RWPE2 (cell line): ENCODE measurements around the gene ATE1.

Source experiments
- ATAC-seq: fragments of 200-7000 bp; cut with Tn5 transposase; 3 replicates; pipeline ENCODE4 v1.9.1; 2021; ENCODE audit warnings: low read depth
- DNase-seq: peaks from one replicate; pipeline ENCODE4 v3.0.0-alpha.2; 2020; ENCODE audit warnings: low spot score
- H3K27ac ChIP-seq: fragments of 450-650 bp; 2 replicates; pipeline ENCODE4 v1.5.1; 2017; ENCODE audit warnings: mild to moderate bottlenecking; ENCODE audit not compliant: poor library complexity, severe bottlenecking
- H3K27me3 ChIP-seq: fragments of 250-450 bp; sonication (Bioruptor Pico); 2 replicates; pipeline ENCODE4 v1.5.1; 2021; ENCODE audit warnings: mild to moderate bottlenecking, moderate library complexity; ENCODE audit not compliant: insufficient read depth, poor library complexity, severe bottlenecking
- H3K36me3 ChIP-seq: fragments of 250-450 bp; sonication (Bioruptor Pico); 2 replicates; pipeline ENCODE4 v1.5.1; 2020; ENCODE audit warnings: low read depth, mild to moderate bottlenecking, moderate library complexity
- H3K4me1 ChIP-seq: fragments of 250-450 bp; sonication (Bioruptor Pico); 2 replicates; pipeline ENCODE4 v1.5.1; 2021; ENCODE audit warnings: mild to moderate bottlenecking, moderate library complexity; ENCODE audit not compliant: insufficient read depth, poor library complexity, severe bottlenecking
- H3K4me3 ChIP-seq: fragments of 250-450 bp; sonication (Bioruptor Pico); 2 replicates; pipeline ENCODE4 v1.5.1; 2021; ENCODE audit warnings: mild to moderate bottlenecking, moderate library complexity; ENCODE audit not compliant: severe bottlenecking
- H3K9me3 ChIP-seq: fragments of 250-450 bp; sonication (Bioruptor Pico); 2 replicates; pipeline ENCODE4 v1.5.1; 2021; ENCODE audit warnings: mild to moderate bottlenecking, moderate library complexity; ENCODE audit not compliant: severe bottlenecking
- TF ChIP-seq, protein P1 (sequence below): fragments of 450-650 bp; IDR thresholded peaks from one replicate; pipeline ENCODE4 v1.5.1; 2017; ENCODE audit warnings: mild to moderate bottlenecking, moderate library complexity; ENCODE audit not compliant: poor library complexity, severe bottlenecking

The ATE1 gene

GRCh38 chr10:121822724-121823123 is 105.1 kb downstream of the ATE1 start:
- H3K9me3 ChIP-seq: no peaks in the 10 kb centered on the region
- no peak for DNase-seq
- H3K4me3 ChIP-seq: no peak overlapping the region
- no peak for ATAC-seq
- no peaks in the 10 kb centered on the region for H3K27me3 ChIP-seq
- H3K27ac ChIP-seq: no peak overlapping the region
- H3K36me3 ChIP-seq: no peaks in the 10 kb centered on the region
- TF ChIP-seq, protein P1, sequence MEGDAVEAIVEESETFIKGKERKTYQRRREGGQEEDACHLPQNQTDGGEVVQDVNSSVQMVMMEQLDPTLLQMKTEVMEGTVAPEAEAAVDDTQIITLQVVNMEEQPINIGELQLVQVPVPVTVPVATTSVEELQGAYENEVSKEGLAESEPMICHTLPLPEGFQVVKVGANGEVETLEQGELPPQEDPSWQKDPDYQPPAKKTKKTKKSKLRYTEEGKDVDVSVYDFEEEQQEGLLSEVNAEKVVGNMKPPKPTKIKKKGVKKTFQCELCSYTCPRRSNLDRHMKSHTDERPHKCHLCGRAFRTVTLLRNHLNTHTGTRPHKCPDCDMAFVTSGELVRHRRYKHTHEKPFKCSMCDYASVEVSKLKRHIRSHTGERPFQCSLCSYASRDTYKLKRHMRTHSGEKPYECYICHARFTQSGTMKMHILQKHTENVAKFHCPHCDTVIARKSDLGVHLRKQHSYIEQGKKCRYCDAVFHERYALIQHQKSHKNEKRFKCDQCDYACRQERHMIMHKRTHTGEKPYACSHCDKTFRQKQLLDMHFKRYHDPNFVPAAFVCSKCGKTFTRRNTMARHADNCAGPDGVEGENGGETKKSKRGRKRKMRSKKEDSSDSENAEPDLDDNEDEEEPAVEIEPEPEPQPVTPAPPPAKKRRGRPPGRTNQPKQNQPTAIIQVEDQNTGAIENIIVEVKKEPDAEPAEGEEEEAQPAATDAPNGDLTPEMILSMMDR: no peak
- H3K4me1 ChIP-seq: no peaks in the 10 kb centered on the region

GRCh38 chr10:121822180-121822579 is 105.7 kb downstream of the ATE1 start:
- Histone ChIP-seq H3K27me3 (no peaks in the 10 kb centered on the region), H3K4me3 (no peak overlapping the region), H3K36me3 (no peaks in the 10 kb centered on the region), H3K4me1 (no peaks in the 10 kb centered on the region), H3K27ac (no peak overlapping the region), H3K9me3 (no peaks in the 10 kb centered on the region)
- ATAC-seq (no peak), DNase-seq (no peak)
- TF ChIP-seq, protein P1: no peak

DNA sequence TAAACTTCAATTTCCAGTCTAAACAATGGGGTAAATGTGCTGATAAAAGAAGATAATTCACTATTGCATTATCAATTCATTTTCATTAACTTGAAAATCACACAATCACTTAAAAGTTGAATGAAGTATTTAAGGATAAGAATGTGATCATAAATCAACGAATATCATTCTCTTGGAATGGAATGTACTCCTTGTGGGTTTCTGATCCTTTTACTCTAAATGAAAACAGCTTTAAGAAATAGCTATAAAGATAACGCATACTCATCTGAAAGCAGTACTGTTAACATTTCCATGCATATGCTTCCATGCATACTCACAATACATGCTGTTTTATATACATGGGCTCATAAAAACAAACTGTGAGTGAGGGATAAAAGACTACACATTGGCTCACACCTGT is 108.8 kb downstream of the ATE1 start:
- Histone ChIP-seq H3K4me1 (no peaks in the 10 kb centered on the region), H3K36me3 (peaks cover 4% of the 10 kb centered on the region; the same call in 1 of the 2 replicates), H3K4me3 (no peak overlapping the region), H3K27ac (no peak overlapping the region), H3K27me3 (no peaks in the 10 kb centered on the region), H3K9me3 (no peaks in the 10 kb centered on the region)
- ATAC-seq: no peak
- TF ChIP-seq, protein P1: no peak
- no peak for DNase-seq

DNA sequence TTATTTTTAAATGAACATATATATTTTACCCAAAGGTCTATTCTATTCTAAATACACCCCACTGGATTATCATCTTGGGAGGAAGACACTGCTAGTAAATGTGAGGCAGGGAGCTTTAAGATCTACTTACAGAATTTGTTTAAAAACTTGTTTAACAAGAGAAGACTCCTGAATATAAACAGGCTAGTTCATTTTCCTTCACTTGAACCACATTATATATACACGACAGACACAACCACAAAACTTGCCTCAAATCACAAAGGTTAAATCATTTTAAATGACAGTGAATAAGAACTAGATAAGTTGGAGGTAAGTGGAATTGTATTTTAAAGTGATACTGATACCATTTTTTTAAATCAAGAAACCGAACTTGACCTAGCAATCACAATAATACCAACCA is 109.2 kb downstream of the ATE1 start:
- ATAC-seq (no peak), DNase-seq (no peak)
- H3K4me3 ChIP-seq: no peak overlapping the region
- H3K36me3 ChIP-seq: peaks cover 4% of the 10 kb centered on the region; the same call in 1 of the 2 replicates
- H3K4me1 ChIP-seq: no peaks in the 10 kb centered on the region
- no peak overlapping the region for H3K27ac ChIP-seq
- H3K9me3 ChIP-seq: no peaks in the 10 kb centered on the region
- TF ChIP-seq, protein P1: no peak
- H3K27me3 ChIP-seq: no peaks in the 10 kb centered on the region

DNA sequence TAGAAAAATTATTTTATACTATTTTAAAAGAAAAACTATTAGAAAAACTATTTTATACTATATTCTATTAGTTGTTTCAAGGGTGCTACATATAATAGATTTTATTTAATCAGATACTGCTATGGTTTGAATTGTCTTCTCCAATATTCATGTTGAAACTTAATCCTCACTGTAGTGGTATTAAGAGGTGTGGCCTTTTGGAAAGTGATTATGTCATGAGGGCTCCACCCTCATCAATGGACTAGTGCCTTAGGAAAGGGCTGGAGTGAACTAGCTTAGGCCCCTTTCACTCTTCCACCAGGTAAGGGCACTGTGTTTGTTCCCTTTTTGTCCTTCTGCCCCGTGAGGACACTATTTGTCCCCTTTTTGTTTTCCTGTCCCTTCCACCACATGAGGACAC is 111.6 kb downstream of the ATE1 start:
- Histone ChIP-seq H3K36me3 (peaks cover 4% of the 10 kb centered on the region; the same call in 1 of the 2 replicates), H3K4me3 (no peak overlapping the region), H3K27ac (no peak overlapping the region), H3K27me3 (no peaks in the 10 kb centered on the region), H3K4me1 (no peaks in the 10 kb centered on the region), H3K9me3 (no peaks in the 10 kb centered on the region)
- TF ChIP-seq, protein P1: no peak
- ATAC-seq: no peak
- no peak for DNase-seq
